Lower lobe of right lung (tissue), 2 donors: ENCODE data around the gene POU2F1. TPM values are rescaled to one million over a fixed set of nuclear protein-coding genes. Genes with fewer than 3 reads are reported as not detected.
"Not testable (repeated sequence)": the region's sequence is repeated elsewhere in the genome, so short reads cannot be mapped to it uniquely, and the experiment has no call there.

Experiments used
- ATAC-seq, 2 donors: fragments of 200-7000 bp; cut with Tn5 transposase; one replicate each; pipeline ENCODE4 v1.9.1; 2020 to 2022; ENCODE audit warnings: mild to moderate bottlenecking in 2 of 2, moderate library complexity in 2 of 2
- DNase-seq: peaks from one replicate; pipeline ENCODE4 v3.0.0-alpha.2; 2020
- H3K27ac ChIP-seq: fragments of 200-600 bp; one replicate; pipeline ENCODE4 v1.8.0; 2022
- H3K27me3 ChIP-seq: fragments of 200-600 bp; one replicate; pipeline ENCODE4 v1.8.0; 2022; ENCODE audit warnings: low read depth
- H3K36me3 ChIP-seq: fragments of 200-600 bp; one replicate; pipeline ENCODE4 v1.8.0; 2022; ENCODE audit warnings: mild to moderate bottlenecking
- H3K4me1 ChIP-seq: fragments of 200-600 bp; one replicate; pipeline ENCODE4 v1.8.0; 2022
- H3K4me3 ChIP-seq: fragments of 200-600 bp; one replicate; pipeline ENCODE4 v1.8.0; 2022; ENCODE audit warnings: mild to moderate bottlenecking
- H3K9me3 ChIP-seq: fragments of 200-600 bp; one replicate; pipeline ENCODE4 v1.8.0; 2022
- intact Hi-C: fragments of 100-400 bp; cut with DNase I; formaldehyde crosslinking; loops from one replicate; pipeline ENCODE4 v1.11.0; 2022
- total RNA-seq: library from RNA; stranded (reverse); fragmentation: NEBNext Ultra II Directional; extraction: Animal tissue kit (Norgen Biotek cat#: 25700); gene quantifications from one replicate; pipeline ENCODE4 v1.2.1, GENCODE V29; 2021
- TF ChIP-seq, protein P1 (sequence below): fragments of 200-600 bp; IDR thresholded peaks from one replicate; pipeline ENCODE4 v1.8.0; 2022; ENCODE audit warnings: antibody characterized with exemption, mild to moderate bottlenecking
- donor health status: DM: no; HTN: yes; CAD: no; lungs with severe emphysema.

The POU2F1 gene
- total RNA-seq, 1 donor from 2014 or later = 20.1 TPM

DNA sequence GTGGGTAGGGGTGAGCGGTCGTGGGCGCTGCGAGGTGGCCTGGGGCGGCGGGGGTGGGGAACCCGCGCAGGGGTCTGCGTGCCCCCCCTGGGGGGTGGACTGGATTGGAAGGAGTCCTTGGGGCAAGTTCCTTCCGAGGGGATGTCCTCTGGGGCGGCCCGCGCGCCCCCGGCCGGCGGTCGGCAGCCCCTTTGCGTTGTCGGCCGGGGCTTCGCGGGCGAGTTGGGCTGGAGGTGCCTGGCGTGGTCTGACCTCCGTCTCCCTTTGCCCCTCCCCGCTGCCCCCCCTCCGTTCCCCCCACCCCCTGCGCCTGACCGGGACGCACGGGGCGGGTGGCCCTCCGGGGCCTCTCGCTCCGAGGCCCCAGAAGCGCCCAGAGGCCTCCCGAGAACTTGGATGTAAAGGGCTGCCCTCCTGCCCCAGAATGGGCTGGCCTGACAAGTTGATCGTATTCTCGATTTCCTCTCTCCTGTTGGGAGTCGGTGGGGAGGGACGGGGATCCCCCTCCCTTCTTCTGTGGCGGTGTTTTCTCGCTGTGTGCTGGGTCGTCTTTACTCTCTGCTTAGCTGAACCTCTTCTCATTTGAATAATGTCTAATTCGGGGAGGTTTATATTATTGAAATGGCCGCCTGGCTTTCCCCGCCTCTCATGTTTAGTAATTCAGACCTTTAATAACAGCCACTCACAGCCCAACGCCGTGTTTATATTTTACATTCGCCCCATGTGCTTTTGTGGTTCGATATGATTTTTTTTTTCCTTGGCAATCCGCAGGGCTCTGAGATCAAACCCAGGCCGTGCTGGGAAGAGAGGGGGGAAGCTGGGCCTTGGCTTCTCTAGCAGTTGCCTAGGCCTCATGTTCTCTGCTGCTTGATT lies 1.3 kb downstream of the POU2F1 start:
- no peaks in the 10 kb centered on the region for H3K9me3 ChIP-seq
- no peaks in the 10 kb centered on the region for H3K36me3 ChIP-seq
- H3K27ac ChIP-seq = peak overlapping the region; percentile 92
- TF ChIP-seq, protein P1, sequence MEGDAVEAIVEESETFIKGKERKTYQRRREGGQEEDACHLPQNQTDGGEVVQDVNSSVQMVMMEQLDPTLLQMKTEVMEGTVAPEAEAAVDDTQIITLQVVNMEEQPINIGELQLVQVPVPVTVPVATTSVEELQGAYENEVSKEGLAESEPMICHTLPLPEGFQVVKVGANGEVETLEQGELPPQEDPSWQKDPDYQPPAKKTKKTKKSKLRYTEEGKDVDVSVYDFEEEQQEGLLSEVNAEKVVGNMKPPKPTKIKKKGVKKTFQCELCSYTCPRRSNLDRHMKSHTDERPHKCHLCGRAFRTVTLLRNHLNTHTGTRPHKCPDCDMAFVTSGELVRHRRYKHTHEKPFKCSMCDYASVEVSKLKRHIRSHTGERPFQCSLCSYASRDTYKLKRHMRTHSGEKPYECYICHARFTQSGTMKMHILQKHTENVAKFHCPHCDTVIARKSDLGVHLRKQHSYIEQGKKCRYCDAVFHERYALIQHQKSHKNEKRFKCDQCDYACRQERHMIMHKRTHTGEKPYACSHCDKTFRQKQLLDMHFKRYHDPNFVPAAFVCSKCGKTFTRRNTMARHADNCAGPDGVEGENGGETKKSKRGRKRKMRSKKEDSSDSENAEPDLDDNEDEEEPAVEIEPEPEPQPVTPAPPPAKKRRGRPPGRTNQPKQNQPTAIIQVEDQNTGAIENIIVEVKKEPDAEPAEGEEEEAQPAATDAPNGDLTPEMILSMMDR = no peak
- H3K4me3 ChIP-seq = peak overlapping the region; percentile 98
- ATAC-seq (peak; percentile 50 to 69), DNase-seq (peak; percentile 78)
- intact Hi-C loops = no loop called here
- no peaks in the 10 kb centered on the region for H3K27me3 ChIP-seq
- peaks cover 51% of the 10 kb centered on the region for H3K4me1 ChIP-seq

DNA sequence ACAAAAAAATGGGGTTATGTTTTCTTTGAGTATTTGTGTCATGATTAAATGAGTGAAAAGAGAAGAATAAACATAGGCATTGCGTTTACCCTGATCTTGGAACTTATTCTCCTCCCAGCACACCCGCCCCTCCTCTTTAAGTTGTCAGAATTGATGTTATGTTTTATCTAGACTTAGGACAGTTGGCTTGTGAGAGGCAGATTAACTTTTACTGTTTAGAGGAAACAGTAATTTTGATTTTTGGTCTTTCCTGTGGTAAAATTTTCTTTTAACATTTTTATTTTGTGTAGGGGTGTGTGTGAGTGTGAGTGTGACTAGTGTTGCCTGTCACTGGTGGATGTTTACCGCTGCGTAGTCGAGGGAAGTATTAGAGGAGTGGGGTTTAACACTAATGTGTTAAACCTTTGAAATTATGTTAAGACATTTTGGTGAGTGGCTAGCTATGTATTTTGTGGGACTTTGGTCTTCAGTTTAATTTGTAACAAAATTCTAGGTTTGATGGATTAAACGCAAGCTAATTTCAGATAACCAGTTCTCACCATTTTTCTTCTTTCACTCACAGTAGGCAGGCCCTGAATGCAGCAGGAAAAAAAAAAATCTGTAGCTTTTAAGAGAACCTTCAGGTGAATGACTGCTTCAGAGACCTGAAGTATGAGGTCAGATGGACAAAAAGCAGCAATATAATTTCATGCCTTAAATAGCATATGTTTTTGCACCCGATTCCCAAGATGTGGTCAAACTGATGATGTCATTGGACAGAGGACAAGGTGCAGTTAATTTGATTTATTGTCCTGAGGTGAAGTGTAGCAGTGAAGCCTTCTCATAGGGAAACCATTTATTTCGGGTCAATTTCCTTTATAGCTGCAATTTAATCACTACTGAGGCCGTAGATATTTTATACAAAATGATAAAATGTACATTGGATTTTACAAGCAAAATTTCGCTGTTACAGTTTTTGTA lies 2.7 kb downstream of the POU2F1 start:
- Histone ChIP-seq H3K27me3 (no peaks in the 10 kb centered on the region), H3K27ac (peak overlapping the region; percentile 92), H3K4me1 (peaks cover 66% of the 10 kb centered on the region), H3K36me3 (no peaks in the 10 kb centered on the region), H3K4me3 (peak overlapping the region; percentile 98), H3K9me3 (no peaks in the 10 kb centered on the region)
- TF ChIP-seq, protein P1 = no peak
- ATAC-seq = no peak
- intact Hi-C loops = no loop called here
- DNase-seq = no peak

DNA sequence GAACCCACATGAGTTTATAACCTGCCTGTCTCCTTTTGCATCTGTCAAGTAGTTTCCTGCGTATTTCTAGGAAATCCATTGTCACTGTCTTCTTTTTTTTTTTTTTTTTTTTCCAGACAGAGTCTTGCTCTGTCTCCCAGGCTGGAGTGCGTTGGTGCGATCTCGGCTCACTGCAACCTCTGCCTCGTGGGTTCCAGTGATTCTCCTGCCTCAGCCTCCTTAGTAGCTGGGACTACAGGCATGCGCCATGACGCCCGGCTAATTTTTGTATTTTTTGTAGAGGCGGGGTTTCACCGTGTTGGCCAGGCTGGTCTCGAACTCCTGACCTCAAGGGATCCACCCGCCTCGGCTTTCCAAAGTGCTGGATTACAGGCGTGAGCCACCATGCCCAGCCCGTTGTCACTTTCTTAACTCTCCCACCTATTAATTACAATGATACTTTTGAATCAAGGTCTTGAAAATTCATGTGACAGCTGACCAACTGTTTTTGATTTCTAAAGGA lies 4.1 kb downstream of the POU2F1 start:
- H3K27me3 ChIP-seq, H3K4me3 ChIP-seq, intact Hi-C loops, DNase-seq, H3K36me3 ChIP-seq, ATAC-seq, H3K9me3 ChIP-seq, H3K27ac ChIP-seq: not testable (repeated sequence)
- H3K4me1 ChIP-seq = peaks cover 67% of the 10 kb centered on the region

DNA sequence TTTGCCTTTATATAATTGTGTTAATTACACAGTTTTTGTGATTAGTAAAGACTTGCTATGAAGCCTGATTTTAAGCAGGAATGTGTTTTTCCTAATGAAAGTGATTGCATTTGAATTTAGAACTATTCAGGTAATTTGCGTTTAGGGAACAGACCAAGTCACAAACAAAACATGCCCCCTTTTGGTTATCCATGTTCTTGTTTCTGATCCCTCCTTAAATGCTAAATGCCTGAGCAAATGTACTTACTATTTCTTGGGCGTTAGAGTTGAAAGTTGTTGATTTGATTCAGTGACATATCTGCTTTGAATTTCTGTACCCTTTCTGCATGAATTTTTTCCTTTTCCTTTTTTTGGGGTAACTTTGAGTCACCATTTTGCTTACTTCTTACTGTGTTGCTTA lies 5.2 kb downstream of the POU2F1 start:
- no peaks in the 10 kb centered on the region for H3K36me3 ChIP-seq
- no peaks in the 10 kb centered on the region for H3K27me3 ChIP-seq
- intact Hi-C loops = no loop called here
- H3K27ac ChIP-seq = no peak overlapping the region
- ATAC-seq (no peak), DNase-seq (no peak)
- TF ChIP-seq, protein P1 = no peak
- H3K4me1 ChIP-seq = peaks cover 78% of the 10 kb centered on the region
- no peaks in the 10 kb centered on the region for H3K9me3 ChIP-seq
- H3K4me3 ChIP-seq = no peak overlapping the region

DNA sequence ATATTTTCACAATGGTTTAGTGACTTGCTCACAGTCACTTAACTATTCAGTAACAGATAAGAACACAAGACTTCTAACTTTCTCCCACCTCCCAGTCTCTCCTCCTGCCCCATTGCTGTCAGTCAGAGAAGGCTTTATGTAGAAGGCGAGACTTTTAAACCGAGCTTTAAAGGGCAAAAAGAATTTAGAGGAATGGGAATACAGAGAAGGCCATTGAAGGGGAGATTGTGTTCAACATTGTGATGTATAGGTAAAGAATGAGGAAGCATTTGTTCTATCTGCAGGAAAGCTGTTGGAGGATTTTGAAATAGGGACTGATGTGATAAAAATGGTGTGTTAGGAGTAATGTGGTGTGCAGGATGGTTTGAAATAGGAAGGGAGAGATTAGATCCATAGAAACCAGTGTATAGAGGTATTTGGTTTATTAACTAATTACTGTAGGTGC lies 7.3 kb downstream of the POU2F1 start:
- H3K4me1 ChIP-seq = peaks cover 71% of the 10 kb centered on the region
- no peak overlapping the region for H3K27ac ChIP-seq
- H3K4me3 ChIP-seq = no peak overlapping the region
- H3K9me3 ChIP-seq = no peaks in the 10 kb centered on the region
- DNase-seq (no peak), ATAC-seq (no peak)
- no peaks in the 10 kb centered on the region for H3K36me3 ChIP-seq
- intact Hi-C loops = no loop called here
- TF ChIP-seq, protein P1 = no peak
- H3K27me3 ChIP-seq = no peaks in the 10 kb centered on the region
